Endometrium (tissue), 2 donors: ENCODE results near the gene WDR64.
"Not testable (repeated sequence)": the region's sequence is repeated elsewhere in the genome, so short reads cannot be mapped to it uniquely, and the experiment has no call there.

ENCODE experiments used
- FAIRE-seq: peaks from 2 replicates; lab custom pipeline; 2012; peaks lifted over from hg19 to GRCh38; lab: Jason Lieb, UNC
- donor health status: control.
- donor health status: control.

Gene WDR64

GRCh38 chr1:241658081-241658793 is 6.2 kb downstream of the WDR64 start:
- no peak for FAIRE-seq

- FAIRE-seq: not testable (repeated sequence)
Observed at GRCh38 chr1:241659016-241659415, 6.9 kb downstream of the WDR64 start.

GRCh38 chr1:241660424-241660972 is 8.4 kb downstream of the WDR64 start:
- FAIRE-seq: no peak

GRCh38 chr1:241666419-241666818 is 14.3 kb downstream of the WDR64 start:
- FAIRE-seq: no peak

- FAIRE-seq: no peak
Observed at GRCh38 chr1:241672301-241672700, 20.2 kb downstream of the WDR64 start.

- FAIRE-seq: no peak
Observed at GRCh38 chr1:241674805-241675384, 22.8 kb downstream of the WDR64 start.

GRCh38 chr1:241675983-241676382 is 23.9 kb downstream of the WDR64 start:
- no peak for FAIRE-seq

- no peak for FAIRE-seq
Observed at GRCh38 chr1:241677201-241677600, 25.1 kb downstream of the WDR64 start.

GRCh38 chr1:241678536-241678935 is 26.5 kb downstream of the WDR64 start:
- no peak for FAIRE-seq

- no peak for FAIRE-seq
Observed at GRCh38 chr1:241679404-241679803, 27.3 kb downstream of the WDR64 start.

- no peak for FAIRE-seq
Observed at GRCh38 chr1:241679961-241680360, 27.9 kb downstream of the WDR64 start.

GRCh38 chr1:241681861-241682448 is 29.9 kb downstream of the WDR64 start:
- not testable (repeated sequence) for FAIRE-seq

GRCh38 chr1:241682921-241683320 is 30.8 kb downstream of the WDR64 start:
- FAIRE-seq: no peak

- FAIRE-seq: no peak
Observed at GRCh38 chr1:241684108-241684507, 32.0 kb downstream of the WDR64 start.

- no peak for FAIRE-seq
Observed at GRCh38 chr1:241688940-241689368, 36.9 kb downstream of the WDR64 start.

- FAIRE-seq: no peak
Observed at GRCh38 chr1:241695246-241696171, 43.4 kb downstream of the WDR64 start.

GRCh38 chr1:241696172-241696814 is 44.2 kb downstream of the WDR64 start:
- no peak for FAIRE-seq

- no peak for FAIRE-seq
Observed at GRCh38 chr1:241696815-241697639, 44.9 kb downstream of the WDR64 start.

GRCh38 chr1:241697640-241698018 is 45.5 kb downstream of the WDR64 start:
- FAIRE-seq: no peak

- no peak for FAIRE-seq
Observed at GRCh38 chr1:241698177-241698576, 46.1 kb downstream of the WDR64 start.
